NCI-H2081 treated with DMSO at 0.1 percent for 48 hours (cell line): Measurements from ENCODE around the gene CHN2.

Experiments used
- DNase-seq: peaks from one replicate; lab custom pipeline; 2025; lab: John Stamatoyannopoulos, UW

The CHN2 gene

GRCh38 chr7:29335188-29336083 is 140.9 kb downstream of the CHN2 start:
- DNase-seq, result no peak

DNA sequence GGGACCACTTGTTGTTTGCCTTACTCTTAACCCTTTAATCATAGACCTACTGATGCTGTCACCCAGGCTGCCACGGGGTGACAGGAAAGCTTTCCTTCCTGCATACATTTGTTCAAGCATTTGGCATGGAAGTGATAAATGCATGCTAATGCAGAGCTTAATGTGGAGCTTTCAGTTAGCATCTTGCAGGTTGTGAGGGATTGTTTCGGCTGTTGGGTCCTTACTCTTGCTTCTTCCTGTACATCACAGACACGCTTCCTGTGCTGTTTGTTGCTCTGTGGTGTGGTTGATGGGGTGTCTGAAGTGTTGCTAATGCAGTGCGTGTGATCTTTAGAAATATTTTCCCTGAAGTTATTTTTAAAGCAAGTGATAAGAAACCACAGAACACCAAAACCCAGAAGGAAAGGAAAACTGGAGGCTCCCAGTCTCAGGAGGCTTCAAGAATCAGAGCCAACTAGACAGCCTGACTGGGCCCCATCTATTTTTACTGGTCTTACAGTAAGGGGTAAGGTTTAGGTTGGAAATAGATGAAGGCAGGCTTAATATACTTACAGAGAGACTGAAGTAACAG is 143.1 kb downstream of the CHN2 start:
- no peak for DNase-seq

- no peak for DNase-seq
Measured at GRCh38 chr7:29340696-29341095, 146.1 kb downstream of the CHN2 start.

- DNase-seq, result no peak
Measured at GRCh38 chr7:29341156-29341555, 146.6 kb downstream of the CHN2 start.

DNA sequence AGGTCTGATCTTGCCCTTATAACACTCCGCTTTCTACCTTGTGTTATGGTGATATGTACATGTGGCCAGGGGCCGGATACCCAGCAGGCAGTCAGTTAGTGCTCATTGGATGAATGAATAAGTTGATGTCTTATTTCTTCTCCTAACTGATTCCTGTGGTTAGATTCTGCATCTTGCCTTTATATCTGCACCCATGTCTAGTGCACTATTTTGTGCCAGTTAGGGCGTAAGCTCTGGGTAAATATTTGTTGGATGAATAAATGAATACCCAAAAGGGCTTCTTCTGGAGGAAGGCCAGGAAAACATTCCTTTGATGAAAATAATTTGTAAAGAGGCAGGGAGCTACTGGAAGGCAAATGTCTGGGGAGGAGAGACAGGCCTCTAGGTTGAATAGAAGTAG is 148.2 kb downstream of the CHN2 start:
- DNase-seq, result no peak

- DNase-seq, result no peak
Measured at GRCh38 chr7:29343399-29343798, 148.8 kb downstream of the CHN2 start.

DNA sequence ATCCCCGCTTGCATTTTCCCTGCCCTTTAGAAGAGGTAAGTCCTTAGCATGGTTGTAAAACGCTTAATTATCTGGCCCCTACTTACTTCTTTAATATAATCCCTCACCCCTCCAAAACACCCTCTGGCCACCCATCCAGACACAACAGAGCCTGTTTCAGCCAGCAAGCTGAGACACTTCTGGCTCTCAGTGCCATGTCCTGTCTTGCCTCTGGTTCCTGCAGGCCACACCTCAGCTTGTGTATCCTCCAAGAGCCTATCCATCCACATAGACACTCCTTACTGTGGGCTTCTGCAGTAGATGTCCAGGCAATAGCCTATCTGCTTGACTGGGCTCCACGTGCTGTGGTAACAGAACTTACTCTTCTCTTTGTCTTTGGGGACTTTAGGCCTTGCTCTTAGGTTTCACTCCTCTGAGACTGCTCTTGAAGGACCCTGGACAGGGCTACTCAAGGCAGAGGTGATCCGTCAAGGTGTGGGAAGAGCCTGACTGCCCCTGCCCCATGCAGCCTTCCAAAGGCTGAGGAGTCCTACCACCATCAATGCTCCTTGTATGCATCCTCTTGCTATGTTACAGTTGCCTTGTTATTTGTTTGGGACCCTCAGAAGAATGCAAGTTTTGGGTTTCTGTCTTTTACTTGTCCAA is 149.9 kb downstream of the CHN2 start:
- no peak for DNase-seq

DNA sequence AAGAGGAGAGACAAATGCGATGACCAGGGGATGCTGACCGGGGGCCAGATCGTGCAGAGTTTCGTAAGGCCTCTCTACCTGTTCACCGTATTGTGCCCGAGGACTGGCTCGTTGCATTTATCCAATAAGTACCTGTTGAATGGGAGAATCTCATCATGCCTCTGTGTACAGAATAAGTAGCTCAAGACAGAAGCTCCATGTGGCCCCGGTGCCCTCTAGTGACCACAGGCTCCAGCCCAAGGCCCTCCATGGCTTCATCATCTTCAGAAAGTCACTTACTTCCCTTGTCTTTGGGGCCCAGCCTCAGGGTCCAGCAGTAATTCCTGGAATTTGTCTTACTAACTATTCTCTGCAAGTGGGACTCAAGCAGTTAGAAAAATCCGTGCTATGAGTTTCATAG is 151.0 kb downstream of the CHN2 start:
- DNase-seq, result no peak

DNA sequence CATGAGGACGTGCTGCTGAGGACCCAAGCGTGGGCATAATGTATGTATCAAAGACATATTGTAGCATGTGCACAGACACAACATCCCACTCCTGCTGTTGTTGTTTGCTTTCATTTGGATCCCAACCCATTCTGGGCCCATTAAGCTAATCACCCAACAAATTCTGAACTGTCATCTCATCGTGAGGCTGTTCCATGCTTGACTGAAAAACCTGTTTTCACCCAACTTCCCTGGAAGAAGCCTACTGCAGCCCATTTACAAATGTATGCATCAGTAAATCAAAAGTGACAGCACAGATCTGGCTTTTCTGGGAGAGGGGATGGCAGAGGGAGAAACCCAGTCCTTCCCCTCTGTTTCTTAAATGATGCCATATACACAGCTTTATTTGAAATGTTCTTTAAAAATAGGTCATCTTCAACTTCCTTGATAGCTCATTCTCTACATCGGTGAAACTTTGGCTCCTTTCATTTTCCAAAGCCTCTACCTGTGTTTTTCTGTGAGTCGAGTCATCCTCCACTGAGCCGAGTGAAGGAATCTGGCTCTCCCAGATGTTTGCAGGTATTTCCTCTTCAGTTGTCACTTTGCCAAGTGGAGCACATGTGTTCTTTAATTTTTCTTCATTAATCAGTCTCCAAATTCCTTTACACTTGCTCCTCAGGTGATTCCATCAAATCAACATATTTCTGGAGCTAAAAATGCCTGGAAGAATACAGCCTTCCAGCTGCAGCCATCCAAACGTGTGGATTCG is 151.8 kb downstream of the CHN2 start:
- no peak for DNase-seq

GRCh38 chr7:29349362-29349761 is 154.8 kb downstream of the CHN2 start:
- no peak for DNase-seq

DNA sequence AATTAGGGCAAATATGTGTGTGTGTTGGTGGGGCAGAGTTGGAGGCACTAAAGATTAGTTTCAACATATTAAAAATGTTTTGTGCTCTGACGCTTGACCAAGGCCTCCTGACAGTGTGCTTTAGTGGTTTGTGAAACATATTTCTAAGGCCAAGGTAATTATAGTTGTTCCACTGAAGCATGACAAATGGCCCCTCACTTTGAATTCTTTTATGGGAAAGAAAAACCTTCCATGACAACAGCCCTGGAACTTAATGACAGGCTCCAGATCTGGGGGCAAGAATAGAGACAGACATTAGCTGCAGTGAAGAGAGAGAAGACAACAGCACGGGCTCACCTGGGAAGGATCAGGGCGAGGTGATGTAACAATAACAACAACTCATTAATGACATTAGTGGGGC is 155.8 kb downstream of the CHN2 start:
- no peak for DNase-seq

GRCh38 chr7:29352041-29352440 is 157.5 kb downstream of the CHN2 start:
- no peak for DNase-seq

DNA sequence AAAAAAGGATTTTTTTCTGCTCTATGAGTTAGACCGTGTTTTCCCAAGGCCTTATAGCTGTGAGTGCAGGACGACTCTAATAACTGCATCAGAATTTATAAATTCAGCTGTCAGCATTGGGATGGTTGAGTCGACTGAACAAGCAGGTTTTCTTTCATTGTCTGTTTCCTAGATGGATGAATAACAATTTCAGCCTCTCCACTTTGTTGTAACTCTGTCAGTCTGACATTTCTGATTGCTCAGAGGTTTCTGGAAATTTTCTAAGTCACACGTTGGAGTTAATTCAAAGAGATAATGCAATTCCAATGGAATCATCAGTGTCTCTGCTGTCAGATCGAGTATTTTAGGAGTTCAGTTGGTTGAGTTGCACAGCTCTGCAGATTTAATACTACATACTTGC is 159.2 kb downstream of the CHN2 start:
- DNase-seq, result no peak

DNA sequence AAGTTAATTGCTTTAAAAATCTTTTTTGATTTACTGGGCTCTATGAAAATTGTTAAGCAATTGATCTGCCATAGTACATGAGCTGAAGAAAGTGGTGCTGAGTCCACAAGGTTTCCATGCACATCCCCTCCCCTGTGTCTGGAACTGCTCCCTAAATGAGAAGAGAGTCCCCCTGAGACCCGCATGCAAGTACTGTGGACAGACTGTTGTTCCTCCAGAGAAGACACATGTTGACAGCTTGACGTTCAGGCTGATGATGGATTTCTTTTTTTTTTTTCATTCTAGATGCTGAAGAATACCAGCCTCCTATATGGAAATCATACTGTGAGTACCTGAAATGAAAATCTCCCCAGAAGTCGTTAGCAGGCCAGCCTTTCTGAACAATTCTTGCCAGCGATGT is 159.8 kb downstream of the CHN2 start:
- no peak for DNase-seq

GRCh38 chr7:29355388-29355787 is 160.8 kb downstream of the CHN2 start:
- no peak for DNase-seq

DNA sequence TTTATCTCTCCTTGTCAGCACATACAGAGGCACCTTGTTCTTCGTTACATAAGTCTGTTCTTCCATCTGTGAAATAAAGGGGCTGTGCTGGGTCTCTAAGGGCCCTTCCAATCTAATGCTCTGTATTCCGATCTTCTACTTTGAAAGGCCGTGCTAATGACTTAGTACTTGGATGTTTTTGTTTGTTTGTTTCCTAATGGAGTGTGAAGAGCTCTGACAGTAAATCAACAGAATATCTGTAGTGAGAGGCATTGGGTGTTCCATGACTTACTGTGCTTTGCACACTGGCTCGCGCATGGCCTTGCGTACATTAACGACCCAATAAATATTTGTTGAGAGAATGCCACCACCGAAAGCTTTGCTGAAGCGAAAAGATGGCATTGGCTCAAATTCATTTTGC is 162.1 kb downstream of the CHN2 start:
- no peak for DNase-seq

DNA sequence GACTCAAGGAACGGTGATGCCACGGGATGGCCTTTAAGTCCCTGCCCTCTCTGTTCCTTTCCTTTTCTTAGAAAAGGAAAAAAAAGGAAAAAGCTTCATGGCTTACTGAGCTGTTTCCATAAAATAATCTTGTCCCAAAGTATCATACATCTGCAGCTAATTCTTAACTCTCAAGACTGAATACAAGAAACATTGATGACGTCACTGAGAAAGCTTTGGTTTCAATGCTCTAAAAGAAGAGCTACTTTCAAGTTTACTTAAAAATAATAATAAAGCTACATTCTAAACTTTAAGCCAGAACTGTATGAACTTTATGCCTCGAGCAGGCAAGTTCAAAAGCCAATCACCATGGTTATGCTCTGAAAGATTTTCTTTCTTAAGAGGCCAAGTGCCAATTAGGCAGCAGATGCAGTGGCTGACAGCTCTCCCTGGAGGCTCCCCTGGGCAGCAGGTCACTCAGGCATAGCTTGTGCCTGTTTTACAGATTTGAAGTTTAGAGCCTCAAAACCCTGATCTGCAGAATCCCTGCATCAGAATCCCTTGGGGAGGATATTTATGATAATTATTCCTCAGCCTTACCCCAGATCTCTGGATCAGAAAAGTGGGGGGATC is 165.0 kb downstream of the CHN2 start:
- DNase-seq, result no peak

- peak; percentile 50 for DNase-seq
Measured at GRCh38 chr7:29360633-29361625, 166.4 kb downstream of the CHN2 start.

DNA sequence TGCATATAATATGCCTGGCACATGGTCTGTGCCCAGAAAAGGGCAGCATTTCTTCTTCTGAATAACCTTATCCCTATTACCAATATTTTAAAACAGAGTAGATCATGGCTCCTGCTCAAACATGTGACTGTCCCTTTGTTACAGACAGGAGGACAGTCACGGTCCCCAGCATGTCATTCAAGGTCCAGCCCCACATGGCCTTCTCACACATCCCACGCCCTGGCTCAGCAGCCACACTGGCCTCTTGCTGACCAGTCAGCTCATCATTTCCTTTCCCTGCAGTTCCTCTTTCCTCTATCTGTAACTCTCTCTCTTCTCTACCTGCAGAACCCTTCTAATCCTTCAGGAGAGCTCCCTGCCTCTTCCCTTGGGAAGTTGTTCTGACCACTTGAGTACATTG is 167.8 kb downstream of the CHN2 start:
- no peak for DNase-seq

GRCh38 chr7:29363636-29364425 is 169.3 kb downstream of the CHN2 start:
- DNase-seq, result no peak
